Thyroid gland (tissue), 4 donors: ENCODE data around the gene ST7. TPM values are rescaled to one million over a fixed set of nuclear protein-coding genes. Genes with fewer than 3 reads are reported as not detected.

Experiments used
- DNase-seq, 2 donors: peaks; one replicate each; pipeline ENCODE4 v3.0.0-alpha.2; 2019
- H3K27ac ChIP-seq, 3 donors: fragments of 200-600 bp; sonication (generic); 1 replicate in 2 of 3; 2 replicates in 1 of 3; pipeline ENCODE4 v1.5.1; 2016 to 2019; ENCODE audit warnings: mild to moderate bottlenecking in 1 of 3, moderate library complexity in 1 of 3
- H3K27me3 ChIP-seq: fragments of 200-600 bp; sonication (generic); one replicate; pipeline ENCODE4 v1.5.1; 2019
- H3K36me3 ChIP-seq, 2 donors: fragments of 200-600 bp; sonication (generic); one replicate each; pipeline ENCODE4 v1.5.1; 2016 to 2019
- H3K4me1 ChIP-seq, 2 donors: fragments of 200-600 bp; sonication (generic); one replicate each; pipeline ENCODE4 v1.5.1; 2017 to 2019
- H3K4me3 ChIP-seq, 3 donors: fragments of 200-600 bp; sonication (generic); replicated peaks in 1 of 3; 1 replicate in 2 of 3; 2 replicates in 1 of 3; pipeline ENCODE4 v1.5.1; 2016; ENCODE audit warnings: mild to moderate bottlenecking in 1 of 3
- H3K9me3 ChIP-seq: fragments of 200-600 bp; sonication (generic); one replicate; pipeline ENCODE4 v1.5.1; 2017
- CTCF ChIP-seq, 6 experiments: fragments of 200-600 bp in 3 of 6; fragments of 450-650 bp in 3 of 6; sonication (generic) in 3 of 6; IDR thresholded peaks; one replicate each; pipeline ENCODE4 v1.5.1; 2016 to 2019; ENCODE audit warnings: antibody characterized with exemption in 6 of 6, mild to moderate bottlenecking in 2 of 6, inconsistent platforms in 1 of 6, moderate library complexity in 1 of 6
- POLR2A ChIP-seq, 2 donors: fragments of 450-650 bp; IDR thresholded peaks; one replicate each; pipeline ENCODE4 v1.6.1; 2017; ENCODE audit warnings: antibody characterized with exemption in 2 of 2, mild to moderate bottlenecking in 2 of 2, moderate library complexity in 1 of 2
- WGBS, 2 donors: methylation state at CpG; one replicate each; pipeline ENCODE4 v1.1.5; 2017; 5-methylcytosine and 5-hydroxymethylcytosine counted together
- intact Hi-C: fragments of 100-400 bp; cut with DNase I; formaldehyde crosslinking; loops from one replicate; pipeline ENCODE4 v1.15.1; 2023
- total RNA-seq, 4 donors: library from RNA; depleted of rRNA; stranded (reverse); fragments of >200 nt; gene quantifications; one replicate each; pipeline ENCODE4 v1.2.3, GENCODE V29; 2016

The ST7 gene
- total RNA-seq, 4 donors from 2014 or later, result 62.8 to 75.1 (median 66.7) TPM

DNA sequence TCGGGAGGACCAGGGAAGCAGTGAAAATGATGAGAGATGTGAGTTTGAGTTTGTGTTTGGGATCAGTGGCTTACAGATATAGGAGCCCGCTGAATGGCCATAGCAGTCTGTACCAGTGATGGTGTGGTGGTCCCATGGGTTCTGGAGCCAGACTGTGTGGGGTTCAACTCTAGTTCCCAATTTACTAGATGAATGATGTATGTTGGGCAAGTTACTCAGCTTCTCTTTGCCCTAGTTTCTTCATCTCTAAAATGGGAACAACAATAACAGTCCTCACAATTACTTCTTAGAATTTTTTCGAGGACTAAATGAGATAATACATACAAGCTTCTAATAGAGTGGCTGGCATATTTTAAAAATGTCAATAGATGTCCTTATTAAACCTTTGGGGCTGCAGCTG is 185.2 kb downstream of the ST7 start:
- no peaks in the 10 kb centered on the region for H3K9me3 ChIP-seq
- H3K4me1 ChIP-seq, result peaks cover 0 to 5% of the 10 kb centered on the region in 2 donors
- no peak overlapping the region for H3K4me3 ChIP-seq

DNA sequence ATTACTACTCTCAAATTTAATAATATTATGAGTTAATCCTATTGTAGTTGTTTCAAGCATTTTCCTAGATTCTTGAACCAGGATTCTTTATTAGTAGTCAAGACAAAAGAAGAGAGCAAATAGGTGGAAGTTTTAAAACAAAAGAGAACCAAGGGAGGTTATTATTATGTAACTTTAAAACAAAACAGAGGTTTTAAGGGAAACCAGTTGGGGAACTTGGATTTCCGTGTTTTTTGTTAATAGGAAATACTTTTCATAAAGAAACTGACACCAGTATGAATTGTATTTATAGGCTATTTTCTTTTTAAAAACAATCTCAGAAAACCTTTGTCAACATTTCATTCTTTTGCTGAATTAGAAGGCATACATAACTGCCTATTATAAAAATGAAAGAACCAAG is 185.7 kb downstream of the ST7 start:
- no peaks in the 10 kb centered on the region for H3K36me3 ChIP-seq
- peaks cover 0 to 5% of the 10 kb centered on the region in 2 donors for H3K4me1 ChIP-seq
- TF ChIP-seq CTCF (IDR thresholded peaks at IDR 0.05) (no peak), POLR2A (IDR thresholded peaks at IDR 0.05) (no peak)
- H3K27ac ChIP-seq, result no peak overlapping the region
- H3K9me3 ChIP-seq, result no peaks in the 10 kb centered on the region
- H3K27me3 ChIP-seq, result no peaks in the 10 kb centered on the region
- intact Hi-C loops, result no loop called here
- no peak overlapping the region for H3K4me3 ChIP-seq
- WGBS, 2 donors, result 77 to 82% methylated on average over 1 of the region's 1 CpG
- no peak for DNase-seq

More for the DNA sequence above, 185.2 kb downstream of the ST7 start:
- Histone ChIP-seq H3K27ac (no peak overlapping the region), H3K36me3 (no peaks in the 10 kb centered on the region), H3K27me3 (no peaks in the 10 kb centered on the region)
- TF ChIP-seq POLR2A (IDR thresholded peaks at IDR 0.05) (no peak), CTCF (IDR thresholded peaks at IDR 0.05) (no peak)
- intact Hi-C loops, result no loop called here
- DNase-seq, result no peak
- WGBS, 2 donors, result 94 to 98% methylated on average over 3 of the region's 3 CpGs

- Histone ChIP-seq H3K9me3 (no peaks in the 10 kb centered on the region), H3K27me3 (no peaks in the 10 kb centered on the region), H3K4me3 (no peak overlapping the region), H3K27ac (no peak overlapping the region), H3K36me3 (no peaks in the 10 kb centered on the region), H3K4me1 (peaks cover 0 to 5% of the 10 kb centered on the region in 2 donors)
- no peak for DNase-seq
- intact Hi-C loops, result no loop called here
- WGBS, 2 donors, result 84 to 85% methylated on average over 3 of the region's 3 CpGs
- TF ChIP-seq CTCF (IDR thresholded peaks at IDR 0.05) (no peak), POLR2A (IDR thresholded peaks at IDR 0.05) (no peak)
Observed at GRCh38 chr7:117139397-117139984, 186.2 kb downstream of the ST7 start.

- Histone ChIP-seq H3K27me3 (no peaks in the 10 kb centered on the region), H3K9me3 (no peaks in the 10 kb centered on the region), H3K36me3 (no peaks in the 10 kb centered on the region), H3K4me3 (no peak overlapping the region), H3K27ac (no peak overlapping the region), H3K4me1 (no peaks in the 10 kb centered on the region)
- intact Hi-C loops, result no loop called here
- WGBS, 2 donors, result 83% methylated on average over 3 of the region's 3 CpGs
- no peak for TF ChIP-seq CTCF (IDR thresholded peaks at IDR 0.05)
- TF ChIP-seq POLR2A (IDR thresholded peaks at IDR 0.05), result no peak
- no peak for DNase-seq
Observed at GRCh38 chr7:117140921-117141320, 187.6 kb downstream of the ST7 start.

- Histone ChIP-seq H3K36me3 (no peaks in the 10 kb centered on the region), H3K4me1 (no peaks in the 10 kb centered on the region), H3K4me3 (no peak overlapping the region), H3K27me3 (no peaks in the 10 kb centered on the region), H3K9me3 (no peaks in the 10 kb centered on the region), H3K27ac (no peak overlapping the region)
- TF ChIP-seq CTCF (IDR thresholded peaks at IDR 0.05), result no peak
- TF ChIP-seq POLR2A (IDR thresholded peaks at IDR 0.05), result no peak
- intact Hi-C loops, result no loop called here
- no peak for DNase-seq
- WGBS, 2 donors, result 69 to 77% methylated on average over 4 of the region's 4 CpGs
Observed at GRCh38 chr7:117143066-117143465, 189.8 kb downstream of the ST7 start.
